ENCODE measurements around the gene FOSL1. TPM values are rescaled to one million over a fixed set of nuclear protein-coding genes. Genes with fewer than 3 reads are reported as not detected.

The FOSL1 gene
- total RNA-seq, 1 donor from 2014 or later = 31.7 TPM

DNA sequence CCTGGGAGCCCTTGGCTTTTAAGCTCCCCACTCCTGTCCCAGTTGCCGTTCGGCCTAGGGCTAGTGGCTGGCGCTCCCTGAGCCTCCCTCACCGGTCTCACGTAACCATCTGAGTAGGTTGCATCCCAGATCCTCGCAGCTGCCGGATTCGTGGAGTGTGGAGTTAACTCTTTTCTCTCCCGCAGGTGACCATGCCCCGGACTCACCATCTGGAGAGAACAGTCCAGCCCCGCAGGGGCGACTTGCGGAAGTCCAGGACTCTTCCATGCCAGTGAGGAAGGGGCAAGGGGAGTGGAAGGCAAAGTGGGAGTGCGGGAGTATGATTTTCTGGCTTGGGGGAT, 39.1 kb downstream of the FOSL1 start:
- no peaks in the 10 kb centered on the region for H3K9me3 Mint-ChIP-seq
- H3K27me3 Mint-ChIP-seq (ENCODE audit: insufficient read depth) = no peaks in the 10 kb centered on the region
- intact Hi-C loops (cut with micrococcal nuclease) = no loop called here
- peak overlapping the region; percentile 89 for H3K27ac Mint-ChIP-seq
- peaks cover 32% of the 10 kb centered on the region for H3K4me1 Mint-ChIP-seq (ENCODE audit: low read depth)
- peaks cover 32% of the 10 kb centered on the region for H3K36me3 Mint-ChIP-seq (ENCODE audit: low read depth)
- peak overlapping the region; percentile 96 for H3K4me3 Mint-ChIP-seq
- DNase-seq (ENCODE audit: low spot score) = no peak

DNA sequence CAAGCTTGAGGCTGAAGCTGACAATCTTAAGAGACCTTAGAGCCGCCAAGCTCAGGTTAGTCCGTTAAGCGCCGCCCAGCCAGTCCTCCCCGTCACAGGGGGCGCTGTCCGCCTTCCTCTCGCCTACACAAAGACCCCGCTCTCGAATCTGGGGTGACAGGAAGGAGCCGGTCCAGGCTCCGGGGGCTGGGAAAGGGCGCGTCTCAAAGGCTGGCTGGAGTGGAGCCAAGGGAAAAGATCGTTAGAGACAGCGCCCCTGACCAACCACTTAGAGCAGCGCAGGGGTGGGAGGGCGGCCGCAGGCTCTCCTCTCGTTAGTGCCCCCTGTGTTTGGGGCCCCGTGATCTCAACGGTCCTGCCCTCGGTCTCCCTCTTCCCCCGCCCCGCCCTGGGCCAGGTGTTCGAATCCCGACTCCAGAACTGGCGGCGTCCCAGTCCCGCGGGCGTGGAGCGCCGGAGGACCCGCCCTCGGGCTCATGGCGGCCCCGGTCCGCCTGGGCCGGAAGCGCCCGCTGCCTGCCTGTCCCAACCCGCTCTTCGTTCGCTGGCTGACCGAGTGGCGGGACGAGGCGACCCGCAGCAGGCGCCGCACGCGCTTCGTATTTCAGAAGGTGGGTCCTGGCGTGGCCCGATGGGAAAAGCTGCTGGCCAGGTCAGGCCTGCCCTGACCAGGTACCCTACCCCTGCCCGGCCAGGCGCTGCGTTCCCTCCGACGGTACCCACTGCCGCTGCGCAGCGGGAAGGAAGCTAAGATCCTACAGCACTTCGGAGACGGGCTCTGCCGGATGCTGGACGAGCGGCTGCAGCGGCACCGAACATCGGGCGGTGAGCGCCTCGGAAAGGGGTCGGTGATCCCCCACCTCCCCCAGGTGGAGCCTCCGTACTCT, 39.7 kb downstream of the FOSL1 start, which contains the start of gene MUS81:
MUS81 (plus strand) TSS at position 156 of the 887 bp plus-strand sequence; CDS start at position 477, 321 bp downstream.
- peak; percentile 94 for DNase-seq (ENCODE audit: low spot score)
- intact Hi-C loops (cut with micrococcal nuclease) = loop anchor here (1.0 kb wide), 7 partner anchors 13 to 192 kb away; partner anchors contain the start of genes AP5B1, BANF1, EIF1AD and FIBP
- peaks cover 38% of the 10 kb centered on the region for H3K4me1 Mint-ChIP-seq (ENCODE audit: low read depth)
- H3K36me3 Mint-ChIP-seq (ENCODE audit: low read depth) = peaks cover 38% of the 10 kb centered on the region
- peak within 1 kb of the TSS; percentile 96 for H3K4me3 Mint-ChIP-seq
- peak within 1 kb of the TSS; percentile 99 for H3K27ac Mint-ChIP-seq
- H3K9me3 Mint-ChIP-seq = no peaks in the 10 kb centered on the region
- no peaks in the 10 kb centered on the region for H3K27me3 Mint-ChIP-seq (ENCODE audit: insufficient read depth)

DNA sequence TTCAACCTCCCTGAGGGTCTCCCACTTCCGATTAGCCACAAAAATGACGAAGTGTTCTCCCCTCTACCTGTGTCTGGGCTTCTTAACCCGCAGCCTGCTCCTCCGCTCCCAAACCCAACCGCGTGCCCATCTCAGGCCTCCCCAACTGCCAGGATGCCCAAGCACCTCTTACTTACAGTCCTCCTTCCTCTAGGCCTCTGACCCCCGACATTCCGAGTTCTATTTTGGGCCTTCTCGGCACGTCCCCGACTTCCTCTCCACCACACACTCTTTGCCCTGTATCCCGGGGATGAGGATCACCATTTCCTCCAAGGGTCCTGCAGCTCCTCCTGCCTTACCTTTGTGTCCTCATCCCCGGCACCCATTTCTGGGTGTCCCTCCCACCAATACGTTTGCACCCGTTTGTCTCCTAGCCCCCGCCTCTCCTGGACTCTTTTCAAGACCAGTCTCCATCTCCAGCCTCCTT, 40.3 kb downstream of the FOSL1 start:
- H3K27ac Mint-ChIP-seq = peak overlapping the region; percentile 99
- DNase-seq (ENCODE audit: low spot score) = no peak
- H3K4me1 Mint-ChIP-seq (ENCODE audit: low read depth) = peaks cover 44% of the 10 kb centered on the region
- H3K27me3 Mint-ChIP-seq (ENCODE audit: insufficient read depth) = no peaks in the 10 kb centered on the region
- H3K36me3 Mint-ChIP-seq (ENCODE audit: low read depth) = peaks cover 37% of the 10 kb centered on the region
- peak overlapping the region; percentile 96 for H3K4me3 Mint-ChIP-seq
- intact Hi-C loops (cut with micrococcal nuclease) = loop anchor here (1.0 to 10.0 kb wide), 18 partner anchors 13 to 1545 kb away; partner anchors contain the start of genes AP5B1, B4GAT1, BANF1 and BRMS1
- H3K9me3 Mint-ChIP-seq = no peaks in the 10 kb centered on the region

DNA sequence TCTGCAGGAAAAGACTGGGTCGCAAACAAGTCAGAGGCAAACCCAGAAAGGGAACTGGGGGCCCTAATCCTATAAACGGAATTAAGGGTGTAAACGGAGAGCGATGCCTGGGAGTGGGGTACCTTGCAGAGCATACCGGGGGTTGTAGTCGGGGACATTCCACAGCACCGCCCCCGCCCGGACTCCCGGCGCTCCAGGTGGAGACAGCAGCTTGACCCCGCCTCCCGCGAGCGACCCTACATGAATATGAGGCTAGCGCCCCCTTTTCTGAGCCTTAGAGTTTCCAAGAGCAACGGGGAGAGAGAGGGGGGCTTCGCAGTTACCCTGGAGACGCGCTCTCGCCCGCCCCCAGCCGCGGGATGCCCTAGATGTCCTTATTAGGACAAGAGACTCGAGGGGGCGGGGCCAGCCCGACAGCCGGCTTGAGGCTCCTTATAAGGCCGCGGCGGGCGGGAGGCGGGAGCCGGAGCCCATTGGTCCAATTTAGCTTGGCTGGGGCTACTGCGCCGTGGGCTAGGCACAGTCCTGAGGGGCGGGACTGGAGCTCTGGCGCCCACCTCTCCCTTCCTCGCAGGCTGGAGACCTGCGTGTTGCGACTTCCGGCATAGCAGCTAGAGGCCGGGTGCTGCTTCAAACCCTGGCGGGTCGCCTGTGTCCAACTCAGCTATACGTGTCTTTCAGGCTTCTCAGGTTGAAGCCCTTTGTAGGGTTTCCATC, 40.9 kb downstream of the FOSL1 start:
- peak; percentile 97 for DNase-seq (ENCODE audit: low spot score)
- peak overlapping the region; percentile 99 for H3K27ac Mint-ChIP-seq
- no peaks in the 10 kb centered on the region for H3K27me3 Mint-ChIP-seq (ENCODE audit: insufficient read depth)
- intact Hi-C loops (cut with micrococcal nuclease) = loop anchor here (1.0 to 10.0 kb wide), 11 partner anchors 41 to 1546 kb away; partner anchors contain the start of genes B4GAT1, BRMS1, C11orf68 and DRAP1
- H3K36me3 Mint-ChIP-seq (ENCODE audit: low read depth) = peaks cover 42% of the 10 kb centered on the region
- peak overlapping the region; percentile 96 for H3K4me3 Mint-ChIP-seq
- peaks cover 50% of the 10 kb centered on the region for H3K4me1 Mint-ChIP-seq (ENCODE audit: low read depth)
- H3K9me3 Mint-ChIP-seq = no peaks in the 10 kb centered on the region

DNA sequence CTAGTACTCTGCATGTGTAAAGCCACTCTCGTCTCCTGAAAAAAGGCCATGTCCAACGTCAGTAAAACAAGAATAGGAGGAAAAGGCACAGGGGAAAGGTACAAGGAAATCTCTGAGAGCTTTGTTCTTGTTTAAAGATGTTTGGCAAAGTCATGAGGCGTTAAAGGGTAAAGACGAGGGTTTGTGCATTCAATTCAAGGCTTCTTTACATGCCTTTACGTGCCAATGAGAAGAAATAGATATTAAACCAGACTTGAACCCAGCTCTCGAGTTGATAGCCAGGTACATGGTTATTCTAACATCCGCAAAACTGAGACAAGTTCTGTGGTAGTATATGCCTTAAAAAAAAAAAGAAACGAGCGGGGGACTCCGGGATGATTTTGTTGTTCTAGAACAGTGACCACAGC, 41.5 kb downstream of the FOSL1 start:
- intact Hi-C loops (cut with micrococcal nuclease) = loop anchor here (1.0 to 10.0 kb wide), 16 partner anchors 25 to 1546 kb away; partner anchors contain the start of genes B4GAT1, BRMS1, C11orf68 and DRAP1
- Mint-ChIP-seq H3K4me3 (peak overlapping the region; percentile 96), H3K36me3 (ENCODE audit: low read depth) (peaks cover 44% of the 10 kb centered on the region), H3K4me1 (ENCODE audit: low read depth) (peaks cover 56% of the 10 kb centered on the region), H3K27ac (peak overlapping the region; percentile 99), H3K9me3 (no peaks in the 10 kb centered on the region), H3K27me3 (ENCODE audit: insufficient read depth) (no peaks in the 10 kb centered on the region)
- no peak for DNase-seq (ENCODE audit: low spot score)

DNA sequence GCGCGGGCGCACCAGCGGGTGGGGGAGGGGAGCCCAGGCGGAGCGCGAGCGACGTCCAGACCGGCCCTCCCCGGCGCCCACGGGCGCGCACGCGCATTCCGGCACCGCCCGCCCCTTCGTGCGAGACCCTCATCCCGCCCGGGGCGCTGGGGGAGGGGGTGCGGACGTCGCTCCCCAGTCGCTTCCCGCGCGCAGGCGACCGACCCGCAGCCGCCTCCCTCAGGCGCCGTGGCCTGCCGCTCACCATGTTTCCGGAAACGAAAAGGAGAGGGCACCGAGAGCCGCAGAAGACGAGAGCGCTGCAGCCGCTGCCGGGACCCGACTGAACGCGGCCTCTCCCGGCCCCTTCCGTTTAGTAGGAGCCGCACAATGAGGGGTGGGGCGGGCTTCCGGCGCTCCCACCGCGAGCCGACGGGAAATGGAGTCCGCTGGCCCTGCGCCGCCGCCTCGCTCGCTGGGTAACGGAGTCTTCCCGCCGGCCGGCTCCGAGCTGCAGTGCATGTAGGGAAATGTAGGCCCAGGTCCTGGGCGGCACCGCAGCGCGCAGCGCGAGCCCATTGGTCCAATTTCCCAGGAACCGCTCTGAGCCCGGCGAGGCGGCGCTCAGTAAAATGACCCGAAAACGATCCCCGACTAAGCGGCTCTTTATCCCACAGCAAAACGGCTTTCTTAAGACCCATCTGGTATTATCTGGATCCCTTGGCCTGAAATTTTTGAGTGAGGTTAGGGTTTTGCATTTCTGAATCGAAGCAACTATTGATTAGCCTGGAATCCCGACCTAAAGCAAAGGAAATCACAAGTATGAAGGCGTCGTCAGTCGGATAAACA, 42.1 kb downstream of the FOSL1 start, which contains the start of gene CFL1:
CFL1 (minus strand) TSS at position 328 of the 828 bp plus-strand sequence; CDS start at position 247, 81 bp downstream.
- Mint-ChIP-seq H3K36me3 (ENCODE audit: low read depth) (peaks cover 46% of the 10 kb centered on the region), H3K27ac (peak within 1 kb of the TSS; percentile 99), H3K27me3 (ENCODE audit: insufficient read depth) (no peaks in the 10 kb centered on the region), H3K4me3 (peak within 1 kb of the TSS; percentile 98), H3K9me3 (no peaks in the 10 kb centered on the region), H3K4me1 (ENCODE audit: low read depth) (peaks cover 61% of the 10 kb centered on the region)
- peak; percentile 98 for DNase-seq (ENCODE audit: low spot score)
- intact Hi-C loops (cut with micrococcal nuclease) = loop anchor here (1.0 to 10.0 kb wide), 10 partner anchors 25 to 1547 kb away; partner anchors contain the start of genes B4GAT1, BRMS1, FOSL1 and PPP1CA

DNA sequence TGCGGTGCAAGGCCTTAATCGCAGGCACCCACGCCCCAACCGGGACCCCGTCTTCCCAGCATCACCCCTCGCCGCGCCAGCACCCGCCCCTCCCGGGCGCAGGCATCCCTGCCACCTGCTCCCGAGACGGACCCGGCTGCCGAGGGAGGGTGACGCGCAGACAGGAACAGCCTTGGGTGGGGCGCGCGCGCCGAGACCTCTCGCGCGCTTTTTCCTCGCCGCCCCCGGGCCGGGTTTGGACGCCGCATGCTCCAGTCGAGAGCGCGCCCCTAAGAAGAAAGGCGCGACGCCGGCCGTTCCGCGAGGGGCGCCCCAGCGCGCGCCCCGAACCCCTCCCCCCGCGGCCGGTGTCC, 42.7 kb downstream of the FOSL1 start:
- intact Hi-C loops (cut with micrococcal nuclease) = loop anchor here (10.0 kb wide), 2 partner anchors 487 to 1547 kb away; partner anchors contain the start of genes B4GAT1, BRMS1, PPP1CA and TBC1D10C
- H3K27ac Mint-ChIP-seq = peak overlapping the region; percentile 80
- DNase-seq (ENCODE audit: low spot score) = no peak
- peaks cover 43% of the 10 kb centered on the region for H3K36me3 Mint-ChIP-seq (ENCODE audit: low read depth)
- H3K27me3 Mint-ChIP-seq (ENCODE audit: insufficient read depth) = no peaks in the 10 kb centered on the region
- H3K4me1 Mint-ChIP-seq (ENCODE audit: low read depth) = peaks cover 57% of the 10 kb centered on the region
- H3K4me3 Mint-ChIP-seq = peak overlapping the region; percentile 98
- H3K9me3 Mint-ChIP-seq = no peaks in the 10 kb centered on the region

DNA sequence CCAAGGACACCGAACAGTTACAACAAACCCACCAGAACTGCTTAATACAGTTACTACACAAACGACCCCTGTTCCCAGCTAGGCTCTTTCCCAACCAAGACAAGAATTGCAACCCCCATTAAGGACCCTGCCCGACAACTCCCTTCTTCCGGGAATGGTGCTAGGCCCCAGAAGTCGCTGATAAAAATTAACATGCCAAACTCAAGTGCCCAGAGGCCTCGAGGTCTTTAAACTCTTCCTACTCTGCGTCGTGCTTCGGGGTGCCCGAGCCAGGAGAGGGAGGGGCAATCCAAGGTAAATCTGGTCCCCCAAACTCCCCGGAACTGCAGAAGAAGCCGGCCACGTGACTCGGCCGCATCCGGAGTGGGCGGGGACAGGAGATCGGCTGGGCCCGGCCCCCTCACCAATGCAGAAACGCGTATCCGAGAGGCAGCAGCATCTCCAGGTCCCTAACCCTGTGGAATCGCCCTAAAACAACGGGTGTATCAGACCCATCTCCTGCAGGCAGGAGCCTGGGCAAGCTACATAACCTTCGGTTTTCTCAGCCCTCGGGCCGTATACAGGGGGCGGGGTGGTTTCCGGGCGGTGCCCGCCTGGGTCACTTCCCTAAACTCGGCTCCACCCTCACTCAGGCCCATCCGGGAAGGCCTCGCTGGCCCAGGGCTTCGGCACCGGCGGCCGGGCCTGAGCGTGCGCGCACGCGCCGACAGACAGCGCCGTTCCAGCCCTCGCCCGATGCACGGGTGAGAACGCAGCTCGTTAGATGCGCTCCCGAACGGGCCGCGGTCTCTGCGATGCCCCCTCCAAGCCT, 43.3 kb downstream of the FOSL1 start:
- Mint-ChIP-seq H3K27me3 (ENCODE audit: insufficient read depth) (no peaks in the 10 kb centered on the region), H3K36me3 (ENCODE audit: low read depth) (peaks cover 46% of the 10 kb centered on the region), H3K27ac (peak overlapping the region; percentile 80), H3K4me1 (ENCODE audit: low read depth) (peaks cover 55% of the 10 kb centered on the region), H3K9me3 (peaks cover 4% of the 10 kb centered on the region), H3K4me3 (peak overlapping the region; percentile 98)
- intact Hi-C loops (cut with micrococcal nuclease) = loop anchor here (10.0 kb wide), 2 partner anchors 488 to 1548 kb away; partner anchors contain the start of genes B4GAT1, BRMS1, PPP1CA and TBC1D10C
- peak; percentile 84 for DNase-seq (ENCODE audit: low spot score)

DNA sequence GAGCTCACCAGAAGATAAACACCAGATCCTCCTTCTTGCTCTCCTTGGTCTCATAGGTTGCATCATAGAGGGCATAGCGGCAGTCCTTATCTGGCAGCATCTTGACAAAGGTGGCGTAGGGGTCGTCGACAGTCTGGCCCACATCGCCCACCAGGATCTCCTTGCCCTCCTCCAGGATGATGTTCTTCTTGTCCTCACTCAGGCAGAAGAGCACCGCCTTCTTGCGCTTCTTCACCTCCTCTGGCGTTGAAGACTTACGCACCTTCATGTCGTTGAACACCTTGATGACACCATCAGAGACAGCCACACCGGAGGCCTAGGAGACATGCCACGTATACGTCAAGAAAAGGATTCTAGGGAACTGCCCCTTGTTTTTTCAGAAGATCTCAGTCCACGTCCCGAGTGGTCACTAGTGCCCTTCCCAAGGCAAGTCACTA, 44.2 kb downstream of the FOSL1 start:
- no peak for DNase-seq (ENCODE audit: low spot score)
- intact Hi-C loops (cut with micrococcal nuclease) = loop anchor here (10.0 kb wide), 2 partner anchors 489 to 1549 kb away; partner anchors contain the start of genes B4GAT1, BRMS1, PPP1CA and TBC1D10C
- peaks cover 56% of the 10 kb centered on the region for H3K36me3 Mint-ChIP-seq (ENCODE audit: low read depth)

DNA sequence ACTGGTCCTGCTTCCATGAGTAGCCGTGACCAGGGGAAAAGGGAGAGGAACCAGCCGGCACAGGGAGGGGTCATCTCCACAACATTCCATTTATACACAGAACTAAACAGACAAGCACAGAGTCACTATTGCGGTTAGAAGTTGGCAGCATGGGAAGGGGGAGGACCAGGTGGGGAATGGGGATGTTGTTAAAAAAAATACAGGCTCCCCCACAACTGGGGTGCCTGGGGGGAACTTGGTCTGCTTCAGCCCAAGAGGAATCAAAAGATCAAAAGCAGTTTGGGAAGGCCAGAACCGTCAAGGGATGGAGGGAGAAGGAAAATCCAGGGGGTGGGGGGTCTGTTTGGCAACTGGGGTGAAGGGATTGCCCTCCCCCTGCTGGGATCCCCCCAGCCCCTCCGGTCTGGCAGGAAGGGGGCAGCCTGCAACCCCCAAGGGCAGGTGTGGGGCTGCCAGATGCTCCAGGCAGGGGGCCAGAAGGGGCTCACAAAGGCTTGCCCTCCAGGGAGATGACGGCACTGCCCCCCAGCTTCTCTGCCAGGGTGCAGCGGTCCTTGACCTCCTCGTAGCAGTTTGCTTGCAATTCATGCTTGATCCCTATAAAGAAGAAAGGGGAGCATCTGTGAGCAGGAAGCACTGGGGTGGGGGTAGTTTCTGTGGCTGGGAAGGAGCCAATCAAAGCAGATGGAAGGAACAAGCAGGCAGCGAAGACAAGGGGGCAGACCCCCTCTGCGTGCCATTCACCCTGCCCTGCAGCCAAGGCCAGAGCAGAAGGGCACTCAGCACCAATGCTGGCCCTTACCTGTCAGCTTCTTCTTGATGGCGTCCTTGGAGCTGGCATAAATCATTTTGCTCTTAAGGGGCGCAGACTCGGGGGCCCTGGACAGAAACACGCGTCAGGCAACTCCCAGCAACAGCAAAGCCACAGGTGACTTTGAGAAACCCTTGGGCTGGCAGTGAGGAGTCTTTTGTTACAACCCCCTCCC, 45.0 kb downstream of the FOSL1 start:
- H3K27me3 Mint-ChIP-seq (ENCODE audit: insufficient read depth) = no peaks in the 10 kb centered on the region
- peaks cover 54% of the 10 kb centered on the region for H3K4me1 Mint-ChIP-seq (ENCODE audit: low read depth)
- peaks cover 9% of the 10 kb centered on the region for H3K9me3 Mint-ChIP-seq
- no peak for DNase-seq (ENCODE audit: low spot score)
- H3K4me3 Mint-ChIP-seq = peak overlapping the region; percentile 98
- peak overlapping the region; percentile 34 for H3K27ac Mint-ChIP-seq
- intact Hi-C loops (cut with micrococcal nuclease) = loop anchor here (10.0 kb wide), 2 partner anchors 490 to 1550 kb away; partner anchors contain the start of genes B4GAT1, BRMS1, PPP1CA and TBC1D10C
- peaks cover 55% of the 10 kb centered on the region for H3K36me3 Mint-ChIP-seq (ENCODE audit: low read depth)

More for the DNA sequence above, 44.2 kb downstream of the FOSL1 start:
- Mint-ChIP-seq H3K4me3 (peak overlapping the region; percentile 98), H3K9me3 (peaks cover 9% of the 10 kb centered on the region), H3K27ac (peak overlapping the region; percentile 80), H3K4me1 (ENCODE audit: low read depth) (peaks cover 55% of the 10 kb centered on the region), H3K27me3 (ENCODE audit: insufficient read depth) (no peaks in the 10 kb centered on the region)

Data from activated T-helper 1 cell treated with anti-CD3 and anti-CD28 coated beads, Interleukin-12 subunit alpha, Interleukin-12 subunit beta, Interleukin-2, Interleukin-4 antibody, amounts not matched to agents 30 ng/mL and 10 ng/mL and 1 ng/mL, durations not matched to agents 14 hours and 24 hours and 36 hours (primary cell).